NB4 (cell line): ENCODE results near the gene GNE.
"Not testable (repeated sequence)": the region's sequence is repeated elsewhere in the genome, so short reads cannot be mapped to it uniquely, and the experiment has no call there.

Experiments used
- DNase-seq: peaks from one replicate; pipeline ENCODE4 v3.0.0; 2010; ENCODE audit warnings: low read depth
- H3K4me3 ChIP-seq: one replicate; pipeline ENCODE4 v1.5.1; 2011; ENCODE audit warnings: mild to moderate bottlenecking, low read depth, low read length, moderate library complexity
- MYC ChIP-seq: IDR thresholded peaks from 2 replicates; pipeline ENCODE4 v1.6.1; 2011; ENCODE audit warnings: low read depth, low read length
- POLR2A ChIP-seq: IDR thresholded peaks from 2 replicates; pipeline ENCODE4 v1.6.1; 2011; ENCODE audit warnings: mild to moderate bottlenecking; ENCODE audit not compliant: insufficient read length; ENCODE audit errors: extremely low read depth
- TF ChIP-seq, protein P1 (sequence below): IDR thresholded peaks from one replicate; pipeline ENCODE4 v1.5.1; 2012; ENCODE audit warnings: low read depth, low read length
- TF ChIP-seq, protein P2 (sequence below): IDR thresholded peaks from 2 replicates; pipeline ENCODE4 v1.6.1; 2011; ENCODE audit warnings: low read depth, low read length

The GNE gene

DNA sequence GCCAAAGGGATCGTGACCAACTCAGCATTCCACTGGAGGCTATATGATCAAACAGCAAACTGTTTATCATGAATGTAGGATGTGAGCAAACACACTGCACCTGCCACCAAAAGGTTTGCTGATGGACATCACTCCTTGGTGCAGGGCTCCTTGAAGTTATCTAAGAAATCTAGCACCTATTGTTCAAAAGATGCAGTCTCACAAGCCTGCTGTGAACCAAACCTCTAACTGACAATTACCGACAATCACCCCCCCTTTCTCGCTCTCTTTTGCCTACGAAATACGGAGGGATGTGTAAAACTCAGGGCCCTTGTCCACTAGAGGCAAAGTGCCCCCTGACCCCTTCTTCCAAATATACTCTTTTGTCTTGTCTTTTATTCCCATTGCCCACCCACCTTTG is 70.0 kb downstream of the GNE start:
- H3K4me3 ChIP-seq, result no peak overlapping the region
- TF ChIP-seq POLR2A (no peak), MYC (no peak)
- TF ChIP-seq, protein P1, sequence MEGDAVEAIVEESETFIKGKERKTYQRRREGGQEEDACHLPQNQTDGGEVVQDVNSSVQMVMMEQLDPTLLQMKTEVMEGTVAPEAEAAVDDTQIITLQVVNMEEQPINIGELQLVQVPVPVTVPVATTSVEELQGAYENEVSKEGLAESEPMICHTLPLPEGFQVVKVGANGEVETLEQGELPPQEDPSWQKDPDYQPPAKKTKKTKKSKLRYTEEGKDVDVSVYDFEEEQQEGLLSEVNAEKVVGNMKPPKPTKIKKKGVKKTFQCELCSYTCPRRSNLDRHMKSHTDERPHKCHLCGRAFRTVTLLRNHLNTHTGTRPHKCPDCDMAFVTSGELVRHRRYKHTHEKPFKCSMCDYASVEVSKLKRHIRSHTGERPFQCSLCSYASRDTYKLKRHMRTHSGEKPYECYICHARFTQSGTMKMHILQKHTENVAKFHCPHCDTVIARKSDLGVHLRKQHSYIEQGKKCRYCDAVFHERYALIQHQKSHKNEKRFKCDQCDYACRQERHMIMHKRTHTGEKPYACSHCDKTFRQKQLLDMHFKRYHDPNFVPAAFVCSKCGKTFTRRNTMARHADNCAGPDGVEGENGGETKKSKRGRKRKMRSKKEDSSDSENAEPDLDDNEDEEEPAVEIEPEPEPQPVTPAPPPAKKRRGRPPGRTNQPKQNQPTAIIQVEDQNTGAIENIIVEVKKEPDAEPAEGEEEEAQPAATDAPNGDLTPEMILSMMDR, result no peak
- TF ChIP-seq, protein P2, sequence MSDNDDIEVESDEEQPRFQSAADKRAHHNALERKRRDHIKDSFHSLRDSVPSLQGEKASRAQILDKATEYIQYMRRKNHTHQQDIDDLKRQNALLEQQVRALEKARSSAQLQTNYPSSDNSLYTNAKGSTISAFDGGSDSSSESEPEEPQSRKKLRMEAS, result no peak
- no peak for DNase-seq

DNA sequence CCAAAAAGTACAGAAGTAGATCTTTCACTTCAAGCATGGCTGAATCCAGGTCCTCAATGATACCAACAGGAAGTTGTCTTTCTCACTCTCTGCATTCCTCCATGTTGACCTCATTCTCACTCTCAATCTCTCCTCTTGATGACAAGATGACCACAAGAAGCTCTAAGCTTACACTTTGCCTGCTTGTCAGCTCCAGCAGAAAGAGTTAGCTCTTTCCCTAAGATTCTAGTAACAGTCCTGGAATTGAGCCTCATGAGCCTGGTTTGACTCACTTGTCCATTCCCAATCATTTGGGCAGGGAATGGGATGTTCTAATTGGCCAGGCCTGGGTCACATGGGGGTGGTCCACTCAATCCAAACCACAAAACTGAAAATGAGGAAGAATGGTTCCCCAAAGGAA is 70.8 kb downstream of the GNE start:
- TF ChIP-seq POLR2A (no peak), MYC (no peak)
- TF ChIP-seq, protein P2, result no peak
- TF ChIP-seq, protein P1, result no peak
- DNase-seq, result no peak
- no peak overlapping the region for H3K4me3 ChIP-seq

DNA sequence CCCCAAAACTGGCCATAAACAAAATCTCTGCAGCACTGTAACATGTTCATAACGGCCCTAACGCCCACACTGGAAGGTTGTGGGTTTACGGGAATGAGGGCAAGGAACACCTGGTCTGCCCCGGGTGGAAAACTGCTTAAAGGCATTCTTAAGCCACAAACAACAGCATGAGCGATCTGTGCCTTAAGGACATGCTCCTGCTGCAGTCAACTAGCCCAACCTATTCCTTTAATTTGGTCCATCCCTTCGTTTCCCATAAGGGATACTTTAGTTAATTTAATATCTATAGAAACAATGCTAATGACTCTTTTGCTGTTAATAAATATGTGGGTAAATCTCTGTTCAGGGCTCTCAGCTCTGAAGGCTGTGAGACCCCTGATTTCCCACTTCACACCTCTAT is 78.0 kb downstream of the GNE start:
- H3K4me3 ChIP-seq, DNase-seq: not testable (repeated sequence)

GRCh38 chr9:36177571-36177970 is 80.7 kb downstream of the GNE start:
- no peak for DNase-seq
- H3K4me3 ChIP-seq, result no peak overlapping the region
- TF ChIP-seq POLR2A, result no peak
- TF ChIP-seq, protein P2, result no peak
- TF ChIP-seq, protein P1, result no peak

GRCh38 chr9:36176496-36176895 is 81.8 kb downstream of the GNE start:
- DNase-seq, H3K4me3 ChIP-seq: not testable (repeated sequence)

GRCh38 chr9:36175209-36175608 is 83.0 kb downstream of the GNE start:
- DNase-seq, H3K4me3 ChIP-seq: not testable (repeated sequence)

GRCh38 chr9:36174731-36175130 is 83.5 kb downstream of the GNE start:
- no peak for DNase-seq
- H3K4me3 ChIP-seq, result no peak overlapping the region
- TF ChIP-seq MYC (no peak), POLR2A (no peak)
- TF ChIP-seq, protein P2, result no peak
- TF ChIP-seq, protein P1, result no peak

GRCh38 chr9:36174271-36174670 is 84.0 kb downstream of the GNE start:
- no peak overlapping the region for H3K4me3 ChIP-seq
- TF ChIP-seq, protein P2, result no peak
- TF ChIP-seq MYC (no peak), POLR2A (no peak)
- TF ChIP-seq, protein P1, result no peak
- DNase-seq, result no peak
